ENCODE data around the gene C8B.

- TF ChIP-seq CTCF (conservative IDR thresholded peaks at IDR 0.05) (no peak), EZH2 (IDR thresholded peaks at IDR 0.05; ENCODE audit: low read depth) (no peak)
Measured at GRCh38 chr1:56958526-56958925, 7.3 kb downstream of the C8B start.

All from PC-9 (cell line).